Activated CD4-positive, alpha-beta memory T cell treated with anti-CD3 and anti-CD28 coated beads for 36 hours (primary cell): ENCODE results near the gene CEP41. TPM values are rescaled to one million over a fixed set of nuclear protein-coding genes. Genes with fewer than 3 reads are reported as not detected.

Experiments used
- CTCF ChIA-PET: fragments of 350-600 bp; sonication (Branson Sonifier 250); formaldehyde crosslinking; loops from one replicate; lab custom pipeline; 2021; ENCODE audit warnings: antibody characterized with exemption, inconsistent platforms; lab: Charles Lee
- POLR2A ChIA-PET: fragments of 350-600 bp; sonication (Branson Sonifier 250); formaldehyde crosslinking; loops from one replicate; lab custom pipeline; 2021; ENCODE audit warnings: antibody characterized with exemption; lab: Charles Lee
- DNase-seq: peaks from one replicate; pipeline ENCODE4 v3.0.0-alpha.2; 2020
- H3K27ac Mint-ChIP-seq: one replicate; pipeline ENCODE4 v1.8.0; 2021; ENCODE audit warnings: mixed read lengths
- H3K27me3 Mint-ChIP-seq: one replicate; pipeline ENCODE4 v1.8.0; 2021; ENCODE audit warnings: mixed read lengths
- H3K36me3 Mint-ChIP-seq: one replicate; pipeline ENCODE4 v1.8.0; 2021; ENCODE audit warnings: mixed read lengths
- H3K4me1 Mint-ChIP-seq: one replicate; pipeline ENCODE4 v1.8.0; 2021; ENCODE audit warnings: low read depth, mixed read lengths
- H3K4me3 Mint-ChIP-seq: one replicate; pipeline ENCODE4 v1.8.0; 2021; ENCODE audit warnings: mild to moderate bottlenecking, mixed read lengths
- H3K9me3 Mint-ChIP-seq: one replicate; pipeline ENCODE4 v1.8.0; 2021; ENCODE audit warnings: mixed read lengths
- intact Hi-C: fragments of 100-400 bp; cut with micrococcal nuclease; formaldehyde crosslinking; loops from one replicate; pipeline ENCODE4 v1.15.1; 2023
- total RNA-seq, 2 experiments: library from RNA; stranded (reverse); gene quantifications; one replicate each; pipeline ENCODE4 v1.2.3, GENCODE V29; 2021

The CEP41 gene
- total RNA-seq: 10 to 100 TPM; 14.0 to 16.4 TPM

GRCh38 chr7:130440527-130441365, at the start of gene CEP41:
Gene CEP41, minus strand, starts transcription at chr7:130441016. Its CDS starts 50 bp downstream, at chr7:130440966.
- intact Hi-C loops: loop anchor here (1.0 to 5.0 kb wide), 3 partner anchors 163 to 372 kb away; partner anchors contain the start of gene TMEM209
- Mint-ChIP-seq H3K27me3 (no peaks in the 10 kb centered on the region), H3K27ac (peak within 1 kb of the TSS; percentile 99), H3K4me1 (peaks cover 21% of the 10 kb centered on the region), H3K4me3 (peak within 1 kb of the TSS; percentile 98), H3K36me3 (peaks cover 2% of the 10 kb centered on the region), H3K9me3 (no peaks in the 10 kb centered on the region)
- DNase-seq: peak; percentile 97
- ChIA-PET POLR2A (interaction anchor here (0.8 to 2.0 kb wide), 3 partner anchors 10 to 236 kb away, joined by 3 to 8 read pairs (median 4); partner anchors contain the start of gene TMEM209), CTCF (interaction anchor here (0.5 to 1.3 kb wide), 4 partner anchors 46 to 456 kb away, joined by 3 to 5 read pairs (median 4); no protein-coding TSS in a partner anchor)

GRCh38 chr7:130490311-130490791, 49.5 kb upstream of the CEP41 start:
- ChIA-PET POLR2A (no interaction called here), CTCF (no interaction called here)
- DNase-seq: no peak
- Mint-ChIP-seq H3K27me3 (peaks cover 53% of the 10 kb centered on the region), H3K9me3 (no peaks in the 10 kb centered on the region), H3K36me3 (no peaks in the 10 kb centered on the region), H3K4me3 (no peak overlapping the region), H3K27ac (no peak overlapping the region), H3K4me1 (peaks cover 24% of the 10 kb centered on the region)
- intact Hi-C loops: loop anchor here (2.0 to 10.0 kb wide), 2 partner anchors 244 to 248 kb away; partner anchors contain the start of gene KLF14

GRCh38 chr7:130489140-130489983, 48.5 kb upstream of the CEP41 start:
- DNase-seq: no peak
- Mint-ChIP-seq H3K27ac (no peak overlapping the region), H3K27me3 (peaks cover 62% of the 10 kb centered on the region), H3K4me1 (peaks cover 24% of the 10 kb centered on the region), H3K4me3 (no peak overlapping the region), H3K9me3 (no peaks in the 10 kb centered on the region), H3K36me3 (no peaks in the 10 kb centered on the region)
- ChIA-PET CTCF (interaction anchor here (1.1 kb wide), 2 partner anchors 13 to 269 kb away, joined by 3 to 5 read pairs; no protein-coding TSS in a partner anchor), POLR2A (interaction anchor here (0.6 kb wide), 1 partner anchor 1116 kb away, joined by 3 read pairs; no protein-coding TSS in a partner anchor)
- intact Hi-C loops: loop anchor here (5.0 kb wide), 2 partner anchors 268 to 417 kb away; partner anchors contain the start of gene KLHDC10

DNA sequence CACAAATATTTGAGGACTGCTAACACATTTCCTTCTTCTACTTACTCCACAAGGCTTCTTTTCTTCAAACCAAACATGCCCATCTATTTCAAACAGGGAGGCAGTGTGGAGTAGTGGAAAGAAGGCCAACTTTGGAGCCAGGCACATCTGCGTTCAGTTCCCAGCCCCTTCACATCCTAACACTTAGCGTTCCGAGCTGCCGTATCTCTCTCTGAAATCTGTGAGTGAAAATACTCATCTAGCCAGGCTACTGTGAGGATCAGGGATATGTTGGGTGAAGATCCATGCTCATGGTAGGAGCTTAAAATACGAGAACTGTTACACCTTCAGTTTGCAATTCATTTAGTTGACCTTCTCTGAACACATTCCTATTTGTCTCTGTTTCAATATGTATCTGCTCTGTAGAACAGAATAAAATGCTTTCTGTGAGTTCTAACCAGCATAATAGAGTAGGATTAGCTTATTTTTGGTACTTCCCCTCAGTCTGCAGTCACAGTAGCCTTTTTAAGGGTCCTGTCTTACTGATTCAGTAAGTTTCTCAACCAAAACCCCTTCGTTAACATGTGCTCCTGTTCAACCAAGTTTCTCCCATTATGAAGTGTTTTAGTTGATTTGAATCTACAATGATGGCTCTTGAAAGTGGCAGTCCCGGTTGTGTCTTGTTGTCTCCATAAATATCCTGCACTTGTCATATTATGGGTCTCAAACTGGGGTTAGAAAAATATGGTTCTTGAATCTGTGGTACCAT, 47.8 kb upstream of the CEP41 start:
- H3K9me3 Mint-ChIP-seq: no peaks in the 10 kb centered on the region
- H3K4me1 Mint-ChIP-seq: peaks cover 24% of the 10 kb centered on the region
- H3K36me3 Mint-ChIP-seq: no peaks in the 10 kb centered on the region
- H3K27ac Mint-ChIP-seq: no peak overlapping the region
- intact Hi-C loops: loop anchor here (5.0 kb wide), 2 partner anchors 269 to 416 kb away; partner anchors contain the start of gene KLHDC10
- POLR2A ChIA-PET: interaction anchor here (0.6 kb wide), 1 partner anchor 1115 kb away, joined by 3 read pairs; no protein-coding TSS in a partner anchor
- H3K4me3 Mint-ChIP-seq: no peak overlapping the region
- no peak for DNase-seq
- peaks cover 60% of the 10 kb centered on the region for H3K27me3 Mint-ChIP-seq
- CTCF ChIA-PET: interaction anchor here (1.0 to 1.1 kb wide), 3 partner anchors 12 to 269 kb away, joined by 3 to 5 read pairs (median 3); no protein-coding TSS in a partner anchor

DNA sequence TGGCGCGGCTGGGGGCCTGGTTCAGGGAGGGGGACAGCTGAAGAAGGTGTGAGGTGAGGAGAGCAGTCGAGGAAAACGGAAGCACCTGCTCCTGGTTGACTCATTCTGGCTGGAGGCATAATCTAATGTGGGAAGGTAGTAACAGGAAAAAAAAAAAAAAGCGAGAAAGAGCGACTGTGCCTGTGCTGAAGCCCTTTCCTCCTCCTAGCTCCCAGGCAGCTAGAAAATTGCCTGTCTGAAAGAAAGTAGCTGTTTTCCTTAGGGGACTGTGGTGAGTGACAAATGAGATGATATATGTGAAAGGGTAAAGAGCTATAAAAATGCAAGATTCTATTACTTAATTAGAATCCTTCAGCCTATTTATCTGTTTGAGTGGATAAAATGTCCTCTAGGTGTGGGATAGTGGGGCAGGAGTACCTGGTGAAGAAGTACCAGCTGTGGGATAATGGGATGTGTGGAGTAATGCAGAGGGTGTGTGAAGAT, 46.2 kb upstream of the CEP41 start:
- H3K27me3 Mint-ChIP-seq: peaks cover 55% of the 10 kb centered on the region
- peaks cover 17% of the 10 kb centered on the region for H3K4me1 Mint-ChIP-seq
- H3K27ac Mint-ChIP-seq: no peak overlapping the region
- POLR2A ChIA-PET: interaction anchor here (0.7 kb wide), 1 partner anchor 282 kb away, joined by 4 read pairs; the partner anchor contains the start of gene TMEM209
- no peaks in the 10 kb centered on the region for H3K9me3 Mint-ChIP-seq
- intact Hi-C loops: loop anchor here (5.0 kb wide), 2 partner anchors 270 to 415 kb away; partner anchors contain the start of gene KLHDC10
- H3K36me3 Mint-ChIP-seq: no peaks in the 10 kb centered on the region
- H3K4me3 Mint-ChIP-seq: peak overlapping the region; percentile 46
- DNase-seq: no peak
- CTCF ChIA-PET: interaction anchor here (0.5 to 1.7 kb wide), 10 partner anchors 18 to 1235 kb away, joined by 3 to 14 read pairs (median 4); partner anchors contain the start of gene CEP41

- CTCF ChIA-PET: interaction anchor here (0.8 to 1.7 kb wide), 5 partner anchors 19 to 273 kb away, joined by 3 to 14 read pairs (median 5); partner anchors contain the start of gene CEP41
- Mint-ChIP-seq H3K4me3 (peak overlapping the region; percentile 63), H3K9me3 (no peaks in the 10 kb centered on the region), H3K27ac (no peak overlapping the region), H3K36me3 (no peaks in the 10 kb centered on the region), H3K4me1 (peaks cover 17% of the 10 kb centered on the region), H3K27me3 (peaks cover 56% of the 10 kb centered on the region)
- intact Hi-C loops: loop anchor here (5.0 kb wide), 2 partner anchors 271 to 414 kb away; partner anchors contain the start of gene KLHDC10
- POLR2A ChIA-PET: interaction anchor here (0.7 kb wide), 1 partner anchor 281 kb away, joined by 4 read pairs; the partner anchor contains the start of gene TMEM209
- peak; percentile 65 for DNase-seq
Measured at GRCh38 chr7:130486114-130486953, 45.5 kb upstream of the CEP41 start.

DNA sequence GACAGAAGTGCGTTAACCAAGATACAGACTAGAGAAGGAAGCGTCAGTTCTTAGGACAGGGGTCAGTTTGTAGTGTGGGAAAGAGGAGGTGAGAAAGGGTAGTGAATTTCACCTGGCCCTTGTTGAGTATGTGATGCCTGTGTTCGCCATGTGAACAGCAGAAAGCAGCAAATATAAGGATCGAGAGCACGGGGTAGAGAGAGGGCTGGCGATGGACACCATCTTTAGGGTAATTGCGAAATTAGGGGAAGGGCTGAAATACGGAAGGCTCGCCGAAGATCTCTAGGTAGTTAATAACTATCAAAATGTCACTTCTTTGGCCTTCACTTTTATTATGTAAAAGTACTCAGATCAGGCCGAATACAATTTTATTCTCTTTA, 44.9 kb upstream of the CEP41 start:
- Mint-ChIP-seq H3K36me3 (no peaks in the 10 kb centered on the region), H3K4me1 (peaks cover 14% of the 10 kb centered on the region), H3K27me3 (peaks cover 51% of the 10 kb centered on the region), H3K4me3 (no peak overlapping the region), H3K27ac (no peak overlapping the region), H3K9me3 (no peaks in the 10 kb centered on the region)
- intact Hi-C loops: loop anchor here (5.0 kb wide), 2 partner anchors 272 to 413 kb away; partner anchors contain the start of gene KLHDC10
- no peak for DNase-seq
- CTCF ChIA-PET: interaction anchor here (1.0 kb wide), 1 partner anchor 25 kb away, joined by 3 read pairs; no protein-coding TSS in a partner anchor
- POLR2A ChIA-PET: no interaction called here

- Mint-ChIP-seq H3K4me3 (no peak overlapping the region), H3K4me1 (peaks cover 14% of the 10 kb centered on the region), H3K27ac (no peak overlapping the region), H3K36me3 (no peaks in the 10 kb centered on the region), H3K27me3 (peaks cover 46% of the 10 kb centered on the region), H3K9me3 (peaks cover 1% of the 10 kb centered on the region)
- intact Hi-C loops: no loop called here
- ChIA-PET CTCF (interaction anchor here (0.7 kb wide), 1 partner anchor 411 kb away, joined by 3 read pairs; no protein-coding TSS in a partner anchor), POLR2A (no interaction called here)
- DNase-seq: no peak
Measured at GRCh38 chr7:130483031-130483430, 42.2 kb upstream of the CEP41 start.

DNA sequence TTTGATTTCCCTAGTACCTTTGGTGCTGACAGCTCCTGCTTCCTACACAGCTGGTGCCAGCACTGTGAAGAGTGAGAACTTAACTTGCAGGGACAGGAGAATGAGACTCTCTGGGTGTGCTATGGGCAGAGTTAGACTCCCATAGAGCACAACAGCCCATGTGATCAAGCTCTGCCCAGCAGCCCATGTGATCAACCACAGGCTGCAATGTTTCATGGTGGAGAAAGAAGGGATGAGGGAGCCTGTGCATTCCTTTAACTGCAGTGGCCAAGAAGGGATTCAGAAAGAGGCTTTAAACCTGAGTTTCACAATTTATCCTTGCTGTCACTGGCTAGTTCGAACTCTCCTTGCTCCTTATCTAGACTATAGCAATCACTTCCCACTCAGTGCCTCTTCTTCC, 41.1 kb upstream of the CEP41 start:
- no peak for DNase-seq
- intact Hi-C loops: no loop called here
- Mint-ChIP-seq H3K4me3 (no peak overlapping the region), H3K36me3 (no peaks in the 10 kb centered on the region), H3K4me1 (peaks cover 10% of the 10 kb centered on the region), H3K9me3 (peaks cover 2% of the 10 kb centered on the region), H3K27me3 (peaks cover 41% of the 10 kb centered on the region), H3K27ac (no peak overlapping the region)
- POLR2A ChIA-PET: no interaction called here
- CTCF ChIA-PET: no interaction called here
